PFSK-1 (cell line): ENCODE measurements around the gene GHRHR. TPM values are rescaled to one million over a fixed set of nuclear protein-coding genes. Genes with fewer than 3 reads are reported as not detected.

ENCODE experiments used
- FOXP2 ChIP-seq: optimal IDR thresholded peaks from 2 replicates; pipeline ENCODE3; 2011; ENCODE audit warnings: borderline replicate concordance, control low read depth, inconsistent platforms; ENCODE audit not compliant: insufficient read depth; ENCODE audit errors: extremely low read length, extremely low read depth
- POLR2AphosphoS5 ChIP-seq: IDR thresholded peaks from 2 replicates; pipeline ENCODE4 v1.6.1; 2012; ENCODE audit warnings: low read depth, mild to moderate bottlenecking, control low read depth, low read length, moderate library complexity
- SIN3A ChIP-seq: IDR thresholded peaks from 2 replicates; pipeline ENCODE4 v1.6.1; 2012; ENCODE audit warnings: mild to moderate bottlenecking, low read length, moderate library complexity, borderline replicate concordance; ENCODE audit not compliant: insufficient read depth
- TAF1 ChIP-seq: IDR thresholded peaks from 2 replicates; pipeline ENCODE4 v1.6.1; 2012; ENCODE audit warnings: low read length, control low read depth, borderline replicate concordance; ENCODE audit not compliant: insufficient read depth
- polyA plus RNA-seq: library from polyadenylated mRNA; unstranded; fragments of >200 nt; gene quantifications from one replicate; pipeline ENCODE4 v1.2.1, GENCODE V29; 2012; ENCODE audit warnings: low read depth, missing spikeins; ENCODE audit not compliant: insufficient read length
- TF ChIP-seq, protein P1 (sequence below), 2 experiments: IDR thresholded peaks; 2 replicates each; pipeline versions ENCODE4 v1.6.1 to v1.8.0; 2011 to 2012; ENCODE audit warnings: low read depth in 2 of 2, low read length in 2 of 2, control low read depth in 1 of 2, inconsistent platforms in 1 of 2, mild to moderate bottlenecking in 1 of 2, moderate library complexity in 1 of 2; ENCODE audit not compliant: insufficient read depth in 1 of 2

Gene GHRHR
- not detected for polyA plus RNA-seq

DNA sequence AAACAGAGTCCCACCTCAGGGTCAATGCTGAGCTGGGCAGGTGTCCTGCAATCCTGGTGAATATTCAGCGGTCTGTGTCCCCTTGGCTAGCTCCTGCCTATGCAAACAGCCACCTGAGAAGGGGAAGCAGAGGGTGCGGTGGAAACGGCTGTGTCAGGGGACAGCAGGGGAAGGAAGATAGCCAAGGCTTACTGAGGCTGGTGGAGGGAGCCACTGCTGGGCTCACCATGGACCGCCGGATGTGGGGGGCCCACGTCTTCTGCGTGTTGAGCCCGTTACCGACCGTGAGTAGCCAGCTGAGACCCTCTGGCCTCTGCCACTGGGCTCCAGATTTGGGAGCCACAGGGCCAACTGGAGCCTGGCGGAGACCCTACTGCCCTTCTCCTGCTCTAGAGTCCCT lies at the start of gene GHRHR:
Gene GHRHR (plus strand): TSS at position 112 of the 400 bp plus-strand sequence. CDS start 116 bp downstream, at position 228.
- TF ChIP-seq TAF1, result no peak
- TF ChIP-seq, protein P1, sequence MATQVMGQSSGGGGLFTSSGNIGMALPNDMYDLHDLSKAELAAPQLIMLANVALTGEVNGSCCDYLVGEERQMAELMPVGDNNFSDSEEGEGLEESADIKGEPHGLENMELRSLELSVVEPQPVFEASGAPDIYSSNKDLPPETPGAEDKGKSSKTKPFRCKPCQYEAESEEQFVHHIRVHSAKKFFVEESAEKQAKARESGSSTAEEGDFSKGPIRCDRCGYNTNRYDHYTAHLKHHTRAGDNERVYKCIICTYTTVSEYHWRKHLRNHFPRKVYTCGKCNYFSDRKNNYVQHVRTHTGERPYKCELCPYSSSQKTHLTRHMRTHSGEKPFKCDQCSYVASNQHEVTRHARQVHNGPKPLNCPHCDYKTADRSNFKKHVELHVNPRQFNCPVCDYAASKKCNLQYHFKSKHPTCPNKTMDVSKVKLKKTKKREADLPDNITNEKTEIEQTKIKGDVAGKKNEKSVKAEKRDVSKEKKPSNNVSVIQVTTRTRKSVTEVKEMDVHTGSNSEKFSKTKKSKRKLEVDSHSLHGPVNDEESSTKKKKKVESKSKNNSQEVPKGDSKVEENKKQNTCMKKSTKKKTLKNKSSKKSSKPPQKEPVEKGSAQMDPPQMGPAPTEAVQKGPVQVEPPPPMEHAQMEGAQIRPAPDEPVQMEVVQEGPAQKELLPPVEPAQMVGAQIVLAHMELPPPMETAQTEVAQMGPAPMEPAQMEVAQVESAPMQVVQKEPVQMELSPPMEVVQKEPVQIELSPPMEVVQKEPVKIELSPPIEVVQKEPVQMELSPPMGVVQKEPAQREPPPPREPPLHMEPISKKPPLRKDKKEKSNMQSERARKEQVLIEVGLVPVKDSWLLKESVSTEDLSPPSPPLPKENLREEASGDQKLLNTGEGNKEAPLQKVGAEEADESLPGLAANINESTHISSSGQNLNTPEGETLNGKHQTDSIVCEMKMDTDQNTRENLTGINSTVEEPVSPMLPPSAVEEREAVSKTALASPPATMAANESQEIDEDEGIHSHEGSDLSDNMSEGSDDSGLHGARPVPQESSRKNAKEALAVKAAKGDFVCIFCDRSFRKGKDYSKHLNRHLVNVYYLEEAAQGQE (IDR thresholded peaks at IDR 0.05; ENCODE audit: insufficient read depth in 1 of 2, low read depth in 2 of 2, low read length in 2 of 2), result no peak
- TF ChIP-seq FOXP2, result no peak
- TF ChIP-seq POLR2AphosphoS5, result no peak
- no peak for TF ChIP-seq SIN3A

DNA sequence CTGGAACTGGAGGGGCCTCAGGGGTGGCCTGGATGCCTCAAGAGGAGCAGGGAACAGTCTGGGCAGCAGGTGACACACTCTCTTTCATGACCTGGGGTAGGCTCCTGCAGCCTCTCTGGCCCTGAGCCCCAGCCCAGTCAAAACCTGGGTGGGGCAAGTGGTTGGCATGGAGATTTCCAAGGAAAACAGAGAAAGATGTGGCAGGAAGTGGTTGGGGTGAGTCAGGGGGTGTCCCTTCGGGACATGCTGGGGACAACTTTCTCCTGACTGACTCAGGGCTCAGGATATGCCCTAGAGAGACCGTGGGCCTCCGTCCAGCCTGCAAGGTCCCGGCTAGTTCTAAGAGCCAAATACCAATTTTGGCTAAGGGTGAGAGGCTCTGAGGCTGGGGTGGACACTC lies 49.2 kb upstream of the GHRHR start:
- no peak for TF ChIP-seq POLR2AphosphoS5
- no peak for TF ChIP-seq TAF1
- TF ChIP-seq FOXP2, result no peak
- no peak for TF ChIP-seq SIN3A
- TF ChIP-seq, protein P1 (IDR thresholded peaks at IDR 0.05; ENCODE audit: insufficient read depth in 1 of 2, low read depth in 2 of 2, low read length in 2 of 2), result no peak

DNA sequence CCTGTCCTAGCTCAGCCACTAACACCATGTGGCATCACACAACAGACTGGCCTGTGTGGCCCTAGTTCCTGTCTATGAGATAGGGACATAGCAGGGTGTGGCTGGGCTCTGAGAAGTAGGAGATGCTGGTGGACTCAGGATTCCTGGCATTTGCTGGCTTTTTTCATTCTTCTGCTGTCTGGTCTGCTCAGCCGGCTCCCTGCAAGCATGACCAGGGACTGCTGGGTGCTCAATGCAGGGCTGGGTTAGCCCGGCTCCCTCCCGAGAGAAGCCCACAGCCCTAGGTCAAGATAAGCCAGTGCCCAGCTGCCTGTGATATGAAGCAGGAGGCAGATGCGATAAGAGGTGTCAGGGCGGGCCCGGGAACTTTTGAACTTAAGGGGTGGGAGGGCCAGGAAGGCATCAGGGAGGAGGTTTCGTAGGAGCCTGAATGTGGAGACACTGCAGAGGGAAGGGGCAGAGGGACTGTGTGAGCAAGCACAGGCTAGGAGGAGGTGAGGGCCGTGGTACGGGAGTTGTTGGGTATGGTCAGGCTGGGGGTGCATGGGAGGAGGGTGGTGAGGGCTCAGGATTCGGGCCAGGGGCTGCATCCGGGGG lies 48.6 kb upstream of the GHRHR start:
- no peak for TF ChIP-seq TAF1
- TF ChIP-seq SIN3A, result no peak
- no peak for TF ChIP-seq FOXP2
- no peak for TF ChIP-seq POLR2AphosphoS5
- TF ChIP-seq, protein P1 (IDR thresholded peaks at IDR 0.05; ENCODE audit: insufficient read depth in 1 of 2, low read depth in 2 of 2, low read length in 2 of 2), result no peak

DNA sequence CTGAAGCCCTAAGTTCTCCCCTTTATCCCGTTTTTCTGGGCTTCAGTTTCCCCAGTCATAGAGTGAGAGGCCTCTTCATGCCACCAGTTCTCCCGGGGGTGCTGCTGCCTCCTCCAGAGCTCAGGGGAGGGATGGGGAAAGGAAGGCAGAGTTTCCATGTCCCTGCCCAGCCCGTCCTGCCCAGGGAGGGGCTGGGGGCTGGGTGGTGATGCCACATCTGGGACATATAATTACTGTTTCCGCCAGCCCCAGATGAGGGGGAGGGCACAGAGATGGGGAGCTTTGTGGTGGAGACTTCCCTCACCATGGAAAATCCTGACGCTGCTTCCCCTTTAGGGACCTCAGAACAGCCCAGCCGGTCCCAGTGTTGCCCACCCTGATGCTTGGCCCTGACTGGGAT lies 48.0 kb upstream of the GHRHR start:
- no peak for TF ChIP-seq SIN3A
- TF ChIP-seq, protein P1 (IDR thresholded peaks at IDR 0.05; ENCODE audit: insufficient read depth in 1 of 2, low read depth in 2 of 2, low read length in 2 of 2), result no peak

DNA sequence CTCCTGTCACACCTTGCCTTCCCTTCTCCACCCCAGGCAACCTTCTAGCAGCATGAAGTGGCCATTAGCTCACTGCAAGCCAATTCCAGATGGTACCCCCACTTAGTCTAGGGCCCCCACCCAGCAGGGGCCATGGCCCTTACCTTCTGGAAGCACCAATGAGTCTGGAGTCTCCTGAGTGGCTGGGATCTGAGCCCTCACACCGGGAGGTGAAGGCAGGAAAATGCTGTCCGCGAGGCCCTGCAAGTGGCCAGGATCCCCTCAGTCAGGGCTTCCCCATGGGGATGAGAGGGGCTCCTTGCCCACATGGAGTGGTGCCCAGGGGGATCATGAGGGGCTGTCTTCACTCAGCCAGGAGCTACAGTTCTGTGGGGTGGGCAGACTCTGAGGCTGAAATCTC lies 47.5 kb upstream of the GHRHR start:
- TF ChIP-seq TAF1, result no peak
- TF ChIP-seq, protein P1 (IDR thresholded peaks at IDR 0.05; ENCODE audit: insufficient read depth in 1 of 2, low read depth in 2 of 2, low read length in 2 of 2), result no peak
- TF ChIP-seq SIN3A, result no peak
- TF ChIP-seq POLR2AphosphoS5, result no peak
- TF ChIP-seq FOXP2, result no peak
